Stimulated activated CD4-positive, alpha-beta T cell treated with anti-CD3 and anti-CD28 coated beads, Interleukin-4, amount 100 ng/mL, for 4 hours (primary cell): ENCODE results near the gene RNF20.

Source experiments
- DNase-seq, 2 experiments: peaks; one replicate each; pipeline ENCODE4 v3.0.0-alpha.2; 2020

The RNF20 gene

DNA sequence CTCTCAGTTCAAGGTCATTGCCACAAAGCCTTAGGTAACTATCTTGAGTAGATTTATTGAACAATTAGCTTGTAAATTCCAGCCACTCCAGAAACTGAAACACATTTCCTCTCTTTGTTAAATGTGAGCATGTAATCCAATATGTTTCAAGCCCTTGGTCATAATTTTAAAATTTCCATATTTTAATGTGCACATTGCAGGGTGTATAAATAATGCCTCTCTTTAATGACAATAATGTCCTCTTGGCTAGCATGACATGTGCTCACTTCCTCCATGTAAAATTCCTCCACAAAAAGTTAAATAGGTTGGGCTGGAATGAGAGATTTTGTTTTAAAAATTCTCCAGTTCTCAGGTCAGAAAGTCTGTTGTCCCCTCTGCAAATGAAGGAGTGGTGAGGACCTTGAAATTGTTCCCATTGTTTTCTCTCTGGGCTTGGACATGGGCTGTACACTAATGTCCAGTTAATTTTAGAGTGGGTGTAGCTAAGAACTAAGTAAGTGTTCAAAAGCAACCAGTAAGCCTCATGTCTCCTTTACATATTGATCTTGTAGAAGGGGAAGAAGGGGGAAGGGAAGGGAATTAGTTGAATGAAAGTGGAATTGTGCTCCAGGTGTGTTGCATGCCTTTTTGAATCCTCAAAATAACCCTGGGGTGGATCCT, 58.3 kb downstream of the RNF20 start:
- no peak for DNase-seq

DNA sequence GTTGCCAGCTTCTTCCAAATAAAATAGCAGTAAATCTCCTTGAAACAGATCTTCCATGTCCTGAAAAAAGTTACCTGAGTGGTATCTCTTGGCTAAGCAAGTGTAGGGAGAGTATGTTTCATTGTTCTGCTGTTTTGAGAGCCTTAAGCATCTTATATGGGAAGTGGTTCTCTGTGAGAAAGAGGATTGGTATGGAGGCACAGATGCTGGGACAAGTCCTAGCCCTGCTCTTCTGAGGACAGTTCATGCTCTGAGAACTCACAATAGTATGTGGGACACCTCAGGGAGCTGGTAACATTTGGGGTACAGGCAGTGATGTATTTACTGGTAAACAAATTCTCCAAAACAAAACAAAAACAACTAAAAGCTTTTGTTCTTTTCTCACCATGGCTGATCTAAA, 59.1 kb downstream of the RNF20 start:
- no peak for DNase-seq

DNA sequence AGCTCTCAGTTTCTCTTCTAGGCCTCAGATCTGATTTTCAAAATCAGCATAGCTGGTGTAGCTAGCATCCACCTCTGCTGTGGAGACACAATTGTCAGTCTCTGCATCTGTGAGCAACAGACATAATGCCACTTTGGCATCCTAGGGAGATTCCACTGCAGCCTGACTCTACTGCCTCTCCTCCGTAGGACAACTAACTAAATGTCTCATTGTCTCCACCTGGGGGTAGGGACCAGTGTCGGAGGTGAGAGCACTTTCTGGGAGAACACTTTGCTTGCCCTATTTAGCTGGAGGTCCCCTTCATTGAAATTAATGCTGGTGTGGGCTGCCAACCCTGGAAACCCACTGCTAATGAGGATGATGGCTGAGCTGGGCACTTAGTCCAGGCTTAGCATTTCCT, 59.7 kb downstream of the RNF20 start:
- no peak for DNase-seq

DNA sequence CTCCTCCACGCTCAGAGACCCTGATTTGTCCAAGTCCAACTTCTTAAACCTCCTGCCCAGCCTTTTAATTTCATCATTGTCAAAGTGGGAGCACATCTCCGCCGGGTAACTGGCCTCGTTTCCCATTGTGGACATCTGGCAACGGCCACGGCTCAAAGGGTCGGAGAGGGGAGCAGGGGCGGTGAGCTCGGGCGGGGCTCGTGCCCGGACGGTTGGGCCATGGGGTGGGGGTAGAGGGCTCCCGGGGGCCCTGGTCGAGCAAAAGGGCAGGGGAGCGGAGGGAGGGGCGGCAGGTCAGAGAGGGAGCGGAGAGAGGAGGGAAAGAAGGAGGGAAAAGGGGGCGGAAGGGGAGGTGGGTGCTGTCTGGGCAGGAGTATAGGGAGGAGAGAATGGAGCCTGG, 61.1 kb downstream of the RNF20 start, which contains the start of gene PPP3R2:
PPP3R2 (minus strand) TSS at position 174 of the 400 bp plus-strand sequence; CDS start at position 126, 48 bp downstream.
- no peak for DNase-seq

DNA sequence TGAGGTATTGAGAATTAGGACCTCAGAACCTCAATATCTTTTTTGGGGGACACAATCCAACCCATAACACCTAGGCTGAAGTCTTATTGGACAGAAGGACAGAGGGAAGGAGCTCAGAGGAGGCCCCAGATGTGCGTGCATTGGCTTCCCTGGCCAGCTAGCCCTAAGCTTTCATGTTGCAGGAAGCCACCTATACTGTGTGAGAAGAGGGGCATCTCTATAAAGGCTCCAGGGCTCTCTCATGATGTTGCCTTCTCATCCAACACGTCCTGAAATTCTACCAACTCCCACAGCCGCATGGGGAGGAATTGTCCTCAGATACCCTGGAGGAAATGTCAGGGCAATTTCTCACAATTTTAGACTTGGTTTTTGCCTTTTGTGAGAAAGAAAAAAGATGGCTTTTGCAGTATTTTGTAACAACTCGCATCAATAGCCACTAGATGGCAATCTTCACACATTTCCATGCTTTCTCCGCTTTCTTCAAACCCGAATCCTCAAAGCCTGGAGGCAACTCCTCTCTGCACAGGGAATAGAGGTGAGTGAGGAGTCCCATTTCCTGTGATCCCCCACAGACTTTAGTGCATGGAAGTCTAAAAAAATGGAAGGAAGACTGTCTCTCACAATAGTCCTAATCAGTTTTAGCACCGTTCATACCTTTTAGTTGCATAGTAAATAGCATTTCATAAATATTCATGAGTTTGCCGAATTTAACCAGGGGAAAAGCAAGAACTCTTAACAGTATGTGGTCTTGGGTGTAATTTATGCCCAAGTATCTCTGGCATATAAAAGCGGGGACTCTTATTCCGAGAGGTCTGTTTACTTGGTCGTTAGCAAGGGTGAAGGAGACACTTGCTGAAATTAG, 68.5 kb downstream of the RNF20 start:
- no peak for DNase-seq

DNA sequence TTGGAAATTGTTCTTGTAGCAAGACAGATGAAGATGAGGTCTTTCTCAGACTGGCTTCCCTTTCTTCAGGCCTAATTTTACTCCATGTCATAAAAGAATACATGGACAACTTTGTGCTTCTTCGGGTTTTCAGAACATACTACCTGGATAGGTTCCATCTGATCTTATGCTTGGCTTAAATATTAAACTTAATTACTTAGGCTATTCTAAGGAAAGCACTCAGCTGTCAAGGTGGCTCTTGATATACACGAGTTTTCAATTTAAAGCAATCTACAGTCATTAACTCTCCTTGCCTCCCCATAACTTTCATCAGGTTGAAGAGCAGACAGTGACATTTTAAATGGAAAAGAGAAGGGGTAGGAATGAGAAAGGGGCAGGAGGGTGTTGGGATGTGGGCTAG, 70.6 kb downstream of the RNF20 start:
- no peak for DNase-seq

DNA sequence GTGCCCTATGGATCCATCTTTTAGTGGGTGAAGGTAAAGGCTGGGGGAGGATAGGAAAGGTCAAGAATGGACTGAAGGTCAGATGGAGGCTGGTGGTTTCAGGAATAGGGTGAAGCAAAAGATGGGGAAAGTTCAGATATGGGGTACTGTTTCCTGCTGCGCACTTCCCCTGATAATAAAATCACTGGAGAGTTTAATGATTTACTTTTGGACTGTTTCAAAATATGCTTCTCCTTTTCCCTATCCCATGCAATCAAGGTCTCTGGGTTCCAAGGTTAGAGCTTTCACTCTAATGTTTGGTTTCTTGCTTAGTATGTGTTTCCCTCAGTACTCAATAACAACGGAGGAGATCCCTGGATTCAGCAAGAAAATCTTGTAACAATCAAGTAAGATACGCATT, 71.9 kb downstream of the RNF20 start:
- DNase-seq, result no peak
